IMR-90 (cell line): ENCODE measurements around the gene EXOC3L4. TPM values are rescaled to one million over a fixed set of nuclear protein-coding genes. Genes with fewer than 3 reads are reported as not detected.

Source experiments
- ATAC-seq: fragments of 200-7000 bp; cut with Tn5 transposase; 2 replicates; pipeline ENCODE4 v1.9.1; 2020; ENCODE audit warnings: low read depth, mild to moderate bottlenecking, moderate library complexity
- BruUV-seq: library from RNA; stranded (reverse); fragments of 400-500 nt; replicated peaks from 2 replicates; lab custom pipeline; 2021; lab: Mats Ljungman, UMichigan
- CTCF ChIA-PET: fragments of 300-600 bp; formaldehyde crosslinking; extraction: SDS; loops from one replicate; lab custom pipeline; 2021; ENCODE audit warnings: antibody characterized with exemption; lab: Yijun Ruan, JAX
- POLR2A ChIA-PET: fragments of 300-600 bp; sonication (Branson Sonifier 250); formaldehyde crosslinking; loops from one replicate; lab custom pipeline; 2022; ENCODE audit warnings: antibody characterized with exemption; ENCODE audit not compliant: unreplicated experiment; lab: Charles Lee
- DNase-seq: peaks from one replicate; pipeline ENCODE4 v3.0.0; 2013
- H2AFZ ChIP-seq: replicated peaks from 2 replicates; pipeline ENCODE3; 2013; ENCODE audit warnings: low read length, mild to moderate bottlenecking; ENCODE audit not compliant: poor library complexity
- H2AK5ac ChIP-seq: 2 replicates; pipeline ENCODE4 v1.6.1; 2013; ENCODE audit warnings: low read depth, low read length, inconsistent platforms
- H2AK9ac ChIP-seq: replicated peaks from 2 replicates; pipeline ENCODE3; 2013; ENCODE audit warnings: mild to moderate bottlenecking, low read depth, low read length, moderate library complexity; ENCODE audit not compliant: poor library complexity
- H2BK120ac ChIP-seq: 2 replicates; pipeline ENCODE4 v1.6.1; 2013; ENCODE audit warnings: low read depth, low read length, inconsistent platforms
- H2BK15ac ChIP-seq: 3 replicates; pipeline ENCODE4 v1.6.1; 2013; ENCODE audit warnings: low read depth, low read length, inconsistent platforms
- H2BK20ac ChIP-seq: 2 replicates; pipeline ENCODE4 v1.6.1; 2013; ENCODE audit warnings: low read depth, mild to moderate bottlenecking, inconsistent platforms, low read length, moderate library complexity
- H2BK5ac ChIP-seq: 2 replicates; pipeline ENCODE4 v1.6.1; 2013; ENCODE audit warnings: mild to moderate bottlenecking, low read depth, low read length, inconsistent platforms; ENCODE audit not compliant: poor library complexity, severe bottlenecking
- H3K14ac ChIP-seq: replicated peaks from 2 replicates; pipeline ENCODE4 v1.6.1; 2013; ENCODE audit warnings: low read depth, low read length, inconsistent platforms
- H3K18ac ChIP-seq: 2 replicates; pipeline ENCODE4 v1.6.1; 2013; ENCODE audit warnings: low read depth, low read length, control low read depth
- H3K23ac ChIP-seq: 2 replicates; pipeline ENCODE4 v1.6.1; 2013; ENCODE audit warnings: low read depth, low read length, inconsistent platforms
- H3K27ac ChIP-seq: 2 replicates; pipeline ENCODE4 v1.5.1; 2013; ENCODE audit warnings: mild to moderate bottlenecking, control low read depth, low read length; ENCODE audit not compliant: insufficient read depth
- H3K27me3 ChIP-seq: 2 replicates; pipeline ENCODE4 v1.6.1; 2013; ENCODE audit warnings: low read length; ENCODE audit not compliant: control insufficient read depth, insufficient read depth
- H3K36me3 ChIP-seq: 2 replicates; pipeline ENCODE4 v1.6.1; 2013; ENCODE audit warnings: low read length, mixed read lengths; ENCODE audit not compliant: control insufficient read depth, insufficient read depth
- H3K4ac ChIP-seq: 2 replicates; pipeline ENCODE4 v1.6.1; 2013; ENCODE audit warnings: low read depth, low read length, inconsistent platforms
- H3K4me1 ChIP-seq: 2 replicates; pipeline ENCODE4 v1.6.1; 2013; ENCODE audit warnings: low read length, mixed read lengths; ENCODE audit not compliant: control insufficient read depth, insufficient read depth
- H3K4me2 ChIP-seq: 2 replicates; pipeline ENCODE4 v1.6.1; 2013; ENCODE audit warnings: low read depth, mild to moderate bottlenecking, control low read depth, low read length, moderate library complexity
- H3K4me3 ChIP-seq: 2 replicates; pipeline ENCODE4 v1.5.1; 2013; ENCODE audit warnings: low read depth, mild to moderate bottlenecking, control low read depth, low read length, moderate library complexity; ENCODE audit not compliant: insufficient read depth
- H3K56ac ChIP-seq: 2 replicates; pipeline ENCODE4 v1.6.1; 2013; ENCODE audit warnings: low read length, inconsistent platforms; ENCODE audit not compliant: insufficient read depth; ENCODE audit errors: extremely low read depth
- H3K79me1 ChIP-seq, 2 experiments: 2 replicates each; pipeline ENCODE4 v1.6.1; 2013; ENCODE audit warnings: low read length in 2 of 2, inconsistent platforms in 1 of 2, low read depth in 1 of 2
- H3K9ac ChIP-seq: 2 replicates; pipeline ENCODE4 v1.6.1; 2013; ENCODE audit warnings: low read depth, low read length, control low read depth
- H3K9me1 ChIP-seq: 2 replicates; pipeline ENCODE4 v1.6.1; 2013; ENCODE audit warnings: low read length, inconsistent platforms; ENCODE audit not compliant: insufficient read depth
- H3K9me3 ChIP-seq: 2 replicates; pipeline ENCODE4 v1.6.1; 2013; ENCODE audit warnings: low read length; ENCODE audit not compliant: control insufficient read depth, insufficient read depth
- H4K20me1 ChIP-seq: 2 replicates; pipeline ENCODE4 v1.6.1; 2013; ENCODE audit warnings: low read length, inconsistent platforms; ENCODE audit not compliant: insufficient read depth
- H4K5ac ChIP-seq: 2 replicates; pipeline ENCODE4 v1.6.1; 2013; ENCODE audit warnings: mild to moderate bottlenecking, low read depth, low read length, control low read depth
- H4K8ac ChIP-seq, 2 experiments: 2 replicates each; pipeline ENCODE4 v1.6.1; 2013; ENCODE audit warnings: low read depth in 2 of 2, low read length in 2 of 2, control low read depth in 1 of 2, inconsistent platforms in 1 of 2
- H4K91ac ChIP-seq: 2 replicates; pipeline ENCODE4 v1.6.1; 2013; ENCODE audit warnings: low read depth, low read length, inconsistent platforms; ENCODE audit not compliant: insufficient read depth
- ELK1 ChIP-seq: fragments of 150-350 bp; IDR thresholded peaks from 2 replicates; pipeline ENCODE4 v1.6.1; 2016; ENCODE audit warnings: low read depth, mild to moderate bottlenecking, low read length, moderate library complexity, borderline replicate concordance
- MAZ ChIP-seq: IDR thresholded peaks from 2 replicates; pipeline ENCODE4 v1.6.1; 2012; ENCODE audit warnings: low read depth, mild to moderate bottlenecking, low read length, improper control_type of control experiment, moderate library complexity, borderline replicate concordance
- WGBS, 2 experiments: methylation state at CpG; one replicate each; pipeline versions ENCODE4 v1.1.5 to v1.1.7; 2013; ENCODE audit warnings: missing lambda C conversion rate in 2 of 2; ENCODE audit not compliant: insufficient read length in 1 of 2; ENCODE audit errors: extremely low coverage in 2 of 2; 5-methylcytosine and 5-hydroxymethylcytosine counted together
- dilution Hi-C: fragments of 300-500 bp; cut with HindIII; formaldehyde crosslinking; loops from one replicate; pipeline ENCODE4 v1.14.3; 2018; ENCODE audit warnings: low sequenced_read_pairs; ENCODE audit not compliant: unreplicated experiment
- in situ Hi-C: fragments of 300-500 bp; cut with MboI; formaldehyde crosslinking; loops from 3 replicates; pipeline ENCODE4 v1.14.3; 2019; ENCODE audit warnings: low sequenced_read_pairs, inconsistent platforms, mixed read lengths
- intact Hi-C: fragments of 100-400 bp; cut with micrococcal nuclease; formaldehyde crosslinking; loops from 2 replicates; pipeline ENCODE4 v1.10.0; 2022
- polyA plus RNA-seq, 3 experiments: library from polyadenylated mRNA; depleted of rRNA; stranded (reverse); fragments of >200 nt; gene quantifications; 2 replicates each; pipeline ENCODE4 v1.2.3, GENCODE V29; 2012; ENCODE audit warnings: low replicate concordance in 1 of 3
- total RNA-seq: library from RNA; depleted of rRNA; stranded (reverse); fragments of >200 nt; gene quantifications from 2 replicates; pipeline ENCODE4 v1.2.3, GENCODE V29; 2012

The EXOC3L4 gene
- total and polyA plus RNA-seq, 2 of the 4 experiments (the other 2 are of a cell fraction): not detected

- Histone ChIP-seq H2AK5ac (peak overlapping the region; percentile 88), H2BK120ac (peak overlapping the region; percentile 98), H2AFZ (peak overlapping the region; percentile 40), H4K91ac (no peak overlapping the region; the same call in none of the 2 replicates), H3K4me1 (peaks cover 33% of the 10 kb centered on the region), H4K5ac (peak overlapping the region; percentile 21), H3K4me2 (no peak overlapping the region), H2BK15ac (peak overlapping the region; percentile 22; the same call in 2 of the 3 replicates), H3K14ac (no peak overlapping the region; the same call in 1 of the 2 replicates), H3K27ac (no peak overlapping the region; the same call in 1 of the 2 replicates), H3K79me1 (no peaks in the 10 kb centered on the region), H4K8ac (peak overlapping the region in 1 of 2 experiments; percentile 63; a peak in 2 of 4 replicates), H3K23ac (no peak overlapping the region), H3K36me3 (no peaks in the 10 kb centered on the region), H3K56ac (no peak overlapping the region), H3K4me3 (no peak overlapping the region), H4K20me1 (no peaks in the 10 kb centered on the region), H3K27me3 (no peaks in the 10 kb centered on the region), H2BK5ac (peak overlapping the region; percentile 92), H3K4ac (peak overlapping the region; percentile 98), H3K9ac (no peak overlapping the region), H2AK9ac (peak overlapping the region; percentile 67), H3K9me1 (peaks cover 12% of the 10 kb centered on the region; the same call in 1 of the 2 replicates), H2BK20ac (peak overlapping the region; percentile 41), H3K9me3 (no peaks in the 10 kb centered on the region), H3K18ac (peak overlapping the region; percentile 11; the same call in 1 of the 2 replicates)
- intact Hi-C loops (no loop called here), in situ Hi-C loops (no loop called here), dilution Hi-C loops (no loop called here)
- ChIA-PET POLR2A (no interaction called here), CTCF (no interaction called here)
- DNase-seq (no peak), ATAC-seq (no peak)
- no peak for TF ChIP-seq ELK1
- peak; percentile 7; the same call in 1 of the 2 replicates for TF ChIP-seq MAZ
- BruUV-seq: no TSS peak
- 100% methylated on average over 2 of the region's 6 CpGs; no CpG with 5 or more reads in 1 of the 2 experiments for WGBS, 2 experiments
Observed at GRCh38 chr14:103111232-103111868, 16.8 kb downstream of the EXOC3L4 start.
